Gastroesophageal sphincter (tissue), 4 donors: ENCODE results near the gene GSK3A. TPM values are rescaled to one million over a fixed set of nuclear protein-coding genes. Genes with fewer than 3 reads are reported as not detected.

Experiments used
- ATAC-seq: fragments of 150-250 bp; one replicate; pipeline ENCODE4 v1.9.1; 2016; ENCODE audit warnings: mild to moderate bottlenecking, moderate library complexity
- H3K27ac ChIP-seq, 4 donors: fragments of 200-600 bp; sonication (generic) in 3 of 4; 1 replicate in 3 of 4; 2 replicates in 1 of 4; pipeline ENCODE4 v1.5.1; 2016 to 2019
- H3K27me3 ChIP-seq: fragments of 200-600 bp; sonication (generic); one replicate; pipeline ENCODE4 v1.5.1; 2019
- H3K36me3 ChIP-seq, 2 donors: fragments of 200-600 bp; sonication (generic); one replicate each; pipeline ENCODE4 v1.5.1; 2019; ENCODE audit warnings: control low read depth in 1 of 2
- H3K4me1 ChIP-seq, 3 donors: fragments of 200-600 bp; sonication (generic); 1 replicate in 2 of 3; 2 replicates in 1 of 3; pipeline ENCODE4 v1.5.1; 2016 to 2019; ENCODE audit warnings: control low read depth in 2 of 3
- H3K4me3 ChIP-seq, 2 donors: fragments of 200-600 bp; sonication (generic); one replicate each; pipeline ENCODE4 v1.5.1; 2019; ENCODE audit warnings: mild to moderate bottlenecking in 1 of 2, moderate library complexity in 1 of 2
- H3K9me3 ChIP-seq, 3 donors: fragments of 200-600 bp; sonication (generic); one replicate each; pipeline ENCODE4 v1.5.1; 2017 to 2019; ENCODE audit warnings: control low read depth in 2 of 3
- CTCF ChIP-seq, 4 experiments: fragments of 200-600 bp in 2 of 4; fragments of 450-650 bp in 2 of 4; sonication (generic) in 1 of 4; IDR thresholded peaks; one replicate each; pipeline ENCODE4 v1.5.1; 2017 to 2019; ENCODE audit warnings: antibody characterized with exemption in 4 of 4, mild to moderate bottlenecking in 2 of 4, moderate library complexity in 2 of 4
- EP300 ChIP-seq: sonication (generic); formaldehyde crosslinking; IDR thresholded peaks from one replicate; pipeline ENCODE4 v1.6.1; 2017; ENCODE audit warnings: antibody characterized with exemption, mild to moderate bottlenecking
- POLR2A ChIP-seq, 2 donors: fragments of 450-650 bp; IDR thresholded peaks; one replicate each; pipeline ENCODE4 v1.6.1; 2017; ENCODE audit warnings: antibody characterized with exemption in 2 of 2, mild to moderate bottlenecking in 2 of 2, moderate library complexity in 1 of 2
- POLR2AphosphoS5 ChIP-seq: sonication (generic); formaldehyde crosslinking; IDR thresholded peaks from one replicate; pipeline ENCODE4 v1.6.1; 2017; ENCODE audit warnings: antibody characterized with exemption
- WGBS, 2 donors: methylation state at CpG; one replicate each; pipeline ENCODE4 v1.1.5; 2018; ENCODE audit warnings: low coverage in 1 of 2; 5-methylcytosine and 5-hydroxymethylcytosine counted together
- total RNA-seq, 4 donors: library from RNA; depleted of rRNA; stranded (reverse); fragments of >200 nt; gene quantifications; one replicate each; pipeline ENCODE4 v1.1.0, GENCODE V29; 2016

The GSK3A gene
- total RNA-seq, 4 donors from 2014 or later, result 30.8 to 51.0 (median 35.1) TPM

- Histone ChIP-seq H3K4me1 (peaks cover 0 to 65% (median 15%) of the 10 kb centered on the region in 3 donors), H3K36me3 (peaks cover 0 to 55% of the 10 kb centered on the region in 2 donors)
- WGBS, 2 donors, result 66 to 77% methylated on average over 4 to 7 of the region's 11 CpGs
These were observed 27.5 kb downstream of the GSK3A start for GRCh38 chr19:42214810-42215485.

GRCh38 chr19:42212886-42213285, 29.5 kb downstream of the GSK3A start:
- Histone ChIP-seq H3K36me3 (peaks cover 0 to 75% of the 10 kb centered on the region in 2 donors), H3K9me3 (no peaks in the 10 kb centered on the region), H3K4me1 (peaks cover 0 to 46% (median 11%) of the 10 kb centered on the region in 3 donors), H3K27ac (no peak overlapping the region), H3K27me3 (no peaks in the 10 kb centered on the region), H3K4me3 (no peak overlapping the region)
- TF ChIP-seq CTCF (IDR thresholded peaks at IDR 0.05) (no peak), POLR2AphosphoS5 (no peak), POLR2A (IDR thresholded peaks at IDR 0.05) (no peak), EP300 (no peak)
- 89 to 100% methylated on average over 1 of the region's 1 CpG for WGBS, 2 donors
- no peak for ATAC-seq

More at GRCh38 chr19:42214810-42215485, 27.5 kb downstream of the GSK3A start:
- H3K27me3 ChIP-seq, result no peaks in the 10 kb centered on the region
- H3K27ac ChIP-seq, result no peak overlapping the region
- TF ChIP-seq POLR2A (IDR thresholded peaks at IDR 0.05) (no peak), POLR2AphosphoS5 (no peak), CTCF (IDR thresholded peaks at IDR 0.05) (no peak), EP300 (no peak)
- no peak for ATAC-seq
- no peak overlapping the region for H3K4me3 ChIP-seq
- H3K9me3 ChIP-seq, result no peaks in the 10 kb centered on the region

- H3K27ac ChIP-seq, result no peak overlapping the region
These were observed 33.8 kb downstream of the GSK3A start for GRCh38 chr19:42208612-42209011.

GRCh38 chr19:42207767-42208271, 34.6 kb downstream of the GSK3A start:
- WGBS, 2 donors, result 72% methylated on average over 5 of the region's 6 CpGs; no CpG with 5 or more reads in 1 of the 2 donors
- no peaks in the 10 kb centered on the region for H3K9me3 ChIP-seq
- H3K4me1 ChIP-seq, result peaks cover 0 to 2% (median 0%) of the 10 kb centered on the region in 3 donors
- H3K27me3 ChIP-seq, result no peaks in the 10 kb centered on the region
- TF ChIP-seq POLR2A (IDR thresholded peaks at IDR 0.05), result no peak
- TF ChIP-seq EP300, result no peak
- no peak for TF ChIP-seq CTCF (IDR thresholded peaks at IDR 0.05)
- no peak for TF ChIP-seq POLR2AphosphoS5
- H3K27ac ChIP-seq, result no peak overlapping the region
- H3K4me3 ChIP-seq, result no peak overlapping the region
- no peak for ATAC-seq
- peaks cover 0 to 100% of the 10 kb centered on the region in 2 donors for H3K36me3 ChIP-seq

More at GRCh38 chr19:42208612-42209011, 33.8 kb downstream of the GSK3A start:
- Histone ChIP-seq H3K4me3 (no peak overlapping the region), H3K9me3 (no peaks in the 10 kb centered on the region), H3K27me3 (no peaks in the 10 kb centered on the region), H3K36me3 (peaks cover 0 to 100% of the 10 kb centered on the region in 2 donors), H3K4me1 (peaks cover 0 to 10% (median 0%) of the 10 kb centered on the region in 3 donors)
- 93 to 100% methylated on average over 3 of the region's 11 CpGs for WGBS, 2 donors
- TF ChIP-seq CTCF (IDR thresholded peaks at IDR 0.05) (no peak), POLR2A (IDR thresholded peaks at IDR 0.05) (no peak), POLR2AphosphoS5 (no peak), EP300 (no peak)
- ATAC-seq, result no peak
